ENCODE results near the gene LEP. TPM values are rescaled to one million over a fixed set of nuclear protein-coding genes. Genes with fewer than 3 reads are reported as not detected.
A peak's percentile ranks its signal among the peaks of the same experiment; 100 is the strongest.

LEP gene
- total RNA-seq, 1 experiment from 2014 or later = not detected

- TF ChIP-seq ZFX (IDR thresholded peaks at IDR 0.05) (no peak), EZH2 (IDR thresholded peaks at IDR 0.05) (no peak), ELF1 (IDR thresholded peaks at IDR 0.05; ENCODE audit: borderline replicate concordance, low read depth) (no peak), POLR2A (IDR thresholded peaks at IDR 0.05; ENCODE audit: borderline replicate concordance, extremely low read depth, insufficient read depth, insufficient read length) (no peak)
- H3K36me3 ChIP-seq (ENCODE audit: control insufficient read depth in 1 of 2, insufficient read depth in 2 of 2, low read length in 2 of 2) = no peaks in the 10 kb centered on the region
- BruUV-seq (replicated peaks) = no TSS peak
- H3K9me2 ChIP-seq (ENCODE audit: insufficient read depth) = no peaks in the 10 kb centered on the region
- H4K20me1 ChIP-seq (ENCODE audit: insufficient read depth) = no peaks in the 10 kb centered on the region
- no peaks in the 10 kb centered on the region for H3K27me3 ChIP-seq (ENCODE audit: insufficient read depth, low read length)
- H3K4me1 ChIP-seq (ENCODE audit: control insufficient read depth in 1 of 2, insufficient read depth in 2 of 2, low read length in 2 of 2) = peaks cover 16 to 21% of the 10 kb centered on the region in 2 experiments
- H3K27ac ChIP-seq (ENCODE audit: low read depth, low read length) = no peak overlapping the region
- ATAC-seq (0 out of 2 replicates have a peak, but pooled peaks have one; percentile 31), DNase-seq (ENCODE audit: low read depth, low spot score) (no peak)
- H3K79me2 ChIP-seq (ENCODE audit: insufficient read depth, low read length) = no peaks in the 10 kb centered on the region
- no peak overlapping the region for H3K4me3 ChIP-seq (replicated peaks in 1 of 2; ENCODE audit: low read depth in 1 of 2, low read length in 2 of 2)
- intact Hi-C loops (cut with micrococcal nuclease) = no loop called here
- no peak overlapping the region for H2AFZ ChIP-seq (ENCODE audit: low read depth, low read length, poor library complexity, severe bottlenecking)
- ChIA-PET POLR2A (no interaction called here), CTCF (no interaction called here), RAD21 (ENCODE audit: low non-redundant PET in 1 of 2, low total read pairs in 2 of 2, uncharacterized antibody in 2 of 2, unreplicated experiment in 2 of 2) (no interaction called here)
- no peak overlapping the region for H3K9ac ChIP-seq (ENCODE audit: low read length)
- H3K4me2 ChIP-seq (ENCODE audit: low read length) = peak overlapping the region; percentile 3; the same call in 1 of the 2 replicates
- H3K9me3 ChIP-seq (ENCODE audit: control insufficient read depth in 1 of 2, insufficient read depth in 1 of 2, low read depth in 1 of 2, low read length in 2 of 2) = no peaks in the 10 kb centered on the region
Observed at GRCh38 chr7:128266883-128267594, 26.0 kb downstream of the LEP start.

- no peaks in the 10 kb centered on the region for H3K79me2 ChIP-seq (ENCODE audit: insufficient read depth, low read length)
- H3K27me3 ChIP-seq (ENCODE audit: insufficient read depth, low read length) = no peaks in the 10 kb centered on the region
- no peaks in the 10 kb centered on the region for H3K9me2 ChIP-seq (ENCODE audit: insufficient read depth)
- no peak overlapping the region for H3K27ac ChIP-seq (ENCODE audit: low read depth, low read length)
- intact Hi-C loops (cut with micrococcal nuclease) = no loop called here
- no peak overlapping the region for H3K9ac ChIP-seq (ENCODE audit: low read length)
- no peaks in the 10 kb centered on the region for H3K36me3 ChIP-seq (ENCODE audit: control insufficient read depth in 1 of 2, insufficient read depth in 2 of 2, low read length in 2 of 2)
- no peaks in the 10 kb centered on the region for H3K9me3 ChIP-seq (ENCODE audit: control insufficient read depth in 1 of 2, insufficient read depth in 1 of 2, low read depth in 1 of 2, low read length in 2 of 2)
- peaks cover 16 to 21% of the 10 kb centered on the region in 2 experiments for H3K4me1 ChIP-seq (ENCODE audit: control insufficient read depth in 1 of 2, insufficient read depth in 2 of 2, low read length in 2 of 2)
- H4K20me1 ChIP-seq (ENCODE audit: insufficient read depth) = no peaks in the 10 kb centered on the region
- H3K4me3 ChIP-seq (replicated peaks in 1 of 2; ENCODE audit: low read depth in 1 of 2, low read length in 2 of 2) = no peak overlapping the region
- DNase-seq (ENCODE audit: low read depth, low spot score) = no peak
- TF ChIP-seq JUND (IDR thresholded peaks at IDR 0.05) (no peak), SP1 (IDR thresholded peaks at IDR 0.05; ENCODE audit: low read depth) (no peak), ZNF274 (IDR thresholded peaks at IDR 0.05; ENCODE audit: low read depth, low read length) (no peak), EGR1 (IDR thresholded peaks at IDR 0.05; ENCODE audit: low read depth) (no peak), FOSL1 (IDR thresholded peaks at IDR 0.05; ENCODE audit: low read depth) (no peak), POLR2AphosphoS5 (IDR thresholded peaks at IDR 0.05; ENCODE audit: low read depth, low read length) (no peak), SRF (IDR thresholded peaks at IDR 0.05; ENCODE audit: low read depth) (no peak), REST (IDR thresholded peaks at IDR 0.05; ENCODE audit: low read depth) (no peak), TCF7L2 (IDR thresholded peaks at IDR 0.05; ENCODE audit: borderline replicate concordance, extremely low read depth, insufficient read depth, insufficient read length) (no peak), EZH2 (IDR thresholded peaks at IDR 0.05) (no peak), ATF3 (IDR thresholded peaks at IDR 0.05) (no peak), CTCF (IDR thresholded peaks at IDR 0.05 in 2 of 3, conservative IDR thresholded peaks at IDR 0.05 in 1 of 3; ENCODE audit: borderline replicate concordance in 1 of 3, insufficient read depth in 1 of 3, low read depth in 2 of 3, low read length in 2 of 3) (no peak)
- POLR2A ChIA-PET = no interaction called here
- no peak overlapping the region for H3K4me2 ChIP-seq (ENCODE audit: low read length)
- H2AFZ ChIP-seq (ENCODE audit: low read depth, low read length, poor library complexity, severe bottlenecking) = no peak overlapping the region
- no peak for ATAC-seq
- no TSS peak for BruUV-seq (replicated peaks)
- RAD21 ChIA-PET (ENCODE audit: low non-redundant PET in 1 of 2, low total read pairs in 2 of 2, uncharacterized antibody in 2 of 2, unreplicated experiment in 2 of 2) = no interaction called here
- CTCF ChIA-PET = no interaction called here
Observed at GRCh38 chr7:128267595-128267924, 26.5 kb downstream of the LEP start.
